ENCODE results near the gene KRT79.

DNA sequence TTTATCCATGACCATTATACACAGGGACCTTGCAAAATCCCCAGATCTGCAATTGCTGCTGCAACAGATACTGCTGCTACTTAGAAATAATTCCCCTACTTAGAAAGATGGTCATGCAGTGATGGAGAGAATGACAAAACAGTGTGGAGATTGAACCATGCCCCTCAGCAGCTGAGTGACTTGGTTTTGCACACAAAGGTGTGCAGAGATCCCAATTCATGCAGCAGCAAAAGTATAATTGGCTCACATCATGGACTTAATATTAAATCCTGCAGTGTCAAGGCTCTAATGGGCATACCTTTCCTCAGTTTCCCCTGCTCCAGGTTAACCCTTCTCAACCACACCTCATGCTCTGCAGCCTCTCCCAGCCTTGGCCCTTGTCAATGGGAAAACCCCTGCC, 17.7 kb upstream of the KRT79 start:
- TF ChIP-seq POLR2AphosphoS5 (IDR thresholded peaks at IDR 0.05) = no peak
- TF ChIP-seq, protein P1, sequence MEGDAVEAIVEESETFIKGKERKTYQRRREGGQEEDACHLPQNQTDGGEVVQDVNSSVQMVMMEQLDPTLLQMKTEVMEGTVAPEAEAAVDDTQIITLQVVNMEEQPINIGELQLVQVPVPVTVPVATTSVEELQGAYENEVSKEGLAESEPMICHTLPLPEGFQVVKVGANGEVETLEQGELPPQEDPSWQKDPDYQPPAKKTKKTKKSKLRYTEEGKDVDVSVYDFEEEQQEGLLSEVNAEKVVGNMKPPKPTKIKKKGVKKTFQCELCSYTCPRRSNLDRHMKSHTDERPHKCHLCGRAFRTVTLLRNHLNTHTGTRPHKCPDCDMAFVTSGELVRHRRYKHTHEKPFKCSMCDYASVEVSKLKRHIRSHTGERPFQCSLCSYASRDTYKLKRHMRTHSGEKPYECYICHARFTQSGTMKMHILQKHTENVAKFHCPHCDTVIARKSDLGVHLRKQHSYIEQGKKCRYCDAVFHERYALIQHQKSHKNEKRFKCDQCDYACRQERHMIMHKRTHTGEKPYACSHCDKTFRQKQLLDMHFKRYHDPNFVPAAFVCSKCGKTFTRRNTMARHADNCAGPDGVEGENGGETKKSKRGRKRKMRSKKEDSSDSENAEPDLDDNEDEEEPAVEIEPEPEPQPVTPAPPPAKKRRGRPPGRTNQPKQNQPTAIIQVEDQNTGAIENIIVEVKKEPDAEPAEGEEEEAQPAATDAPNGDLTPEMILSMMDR (IDR thresholded peaks at IDR 0.05) = no peak
